ENCODE results near the gene WASF1.
"Not testable (repeated sequence)": the region's sequence is repeated elsewhere in the genome, so short reads cannot be mapped to it uniquely, and the experiment has no call there.

WASF1 gene

GRCh38 chr6:110173506-110174132 lies 5.9 kb downstream of the WASF1 start:
- no peak for DNase-seq

DNA sequence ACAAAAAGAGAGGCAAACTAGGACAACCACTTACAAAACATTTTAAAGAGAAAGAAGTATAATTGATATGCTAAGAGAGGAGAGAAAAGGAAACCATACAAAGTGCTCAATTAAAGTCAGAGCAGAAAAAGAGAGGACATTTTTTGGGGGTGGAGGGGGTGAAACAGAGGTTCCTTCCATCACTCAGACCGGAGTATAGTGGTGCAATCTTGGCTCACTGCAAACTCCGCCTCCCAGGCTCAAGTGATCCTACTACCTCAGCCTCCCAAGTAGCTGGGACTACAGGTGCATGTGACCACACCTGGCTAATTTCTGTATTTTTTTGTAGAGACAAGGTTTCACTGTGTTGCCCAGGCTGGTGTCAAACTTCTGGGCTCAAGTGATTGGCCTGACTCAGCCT lies 9.4 kb downstream of the WASF1 start:
- DNase-seq, result no peak

- DNase-seq, result no peak
Observed at GRCh38 chr6:110158479-110158878, 21.0 kb downstream of the WASF1 start.

- DNase-seq, result no peak
Observed at GRCh38 chr6:110147870-110148269, 31.6 kb downstream of the WASF1 start.

GRCh38 chr6:110140650-110141049 lies 38.8 kb downstream of the WASF1 start:
- no peak for DNase-seq

- DNase-seq, result no peak
Observed at GRCh38 chr6:110139052-110139451, 40.4 kb downstream of the WASF1 start.

- DNase-seq, result no peak
Observed at GRCh38 chr6:110137924-110138887, 41.3 kb downstream of the WASF1 start.

DNA sequence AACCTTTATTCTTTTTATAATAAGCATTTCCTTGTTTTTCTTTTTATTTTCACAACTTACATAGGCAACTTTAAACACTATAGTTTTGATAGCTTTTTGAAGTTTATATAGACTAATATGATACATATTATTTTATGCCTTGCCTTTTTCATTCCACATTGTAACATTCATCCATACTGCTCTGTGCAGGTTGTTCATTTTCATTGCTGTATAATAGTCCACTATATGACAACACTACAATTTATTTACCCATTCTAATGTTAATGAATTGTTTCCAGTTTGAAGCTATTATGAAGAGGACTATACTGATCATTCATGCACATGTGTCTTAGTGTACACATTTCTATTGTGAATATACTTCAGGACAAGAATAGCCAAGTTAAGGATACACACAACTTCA lies 49.1 kb downstream of the WASF1 start:
- DNase-seq, result no peak

DNA sequence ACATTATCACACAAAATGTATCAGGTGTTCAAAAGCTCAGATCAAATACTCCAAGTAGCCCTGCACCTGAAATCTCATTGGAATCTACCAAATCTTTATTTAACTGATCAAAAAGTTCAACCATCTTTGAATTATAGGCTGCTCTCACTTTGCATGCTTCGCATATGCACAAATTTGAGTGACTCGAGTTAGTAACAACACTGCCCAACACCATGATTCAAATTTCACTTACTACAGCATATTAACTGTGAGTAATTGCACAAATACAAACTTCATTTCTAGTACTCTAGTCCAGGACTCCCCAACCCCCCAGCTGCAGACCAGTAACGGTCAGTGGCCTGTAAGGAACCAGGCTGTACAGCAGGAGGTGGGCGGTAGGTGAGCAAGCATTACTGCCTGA lies 51.1 kb downstream of the WASF1 start:
- DNase-seq, result no peak

- no peak for DNase-seq
Observed at GRCh38 chr6:110125361-110125760, 54.1 kb downstream of the WASF1 start.

DNA sequence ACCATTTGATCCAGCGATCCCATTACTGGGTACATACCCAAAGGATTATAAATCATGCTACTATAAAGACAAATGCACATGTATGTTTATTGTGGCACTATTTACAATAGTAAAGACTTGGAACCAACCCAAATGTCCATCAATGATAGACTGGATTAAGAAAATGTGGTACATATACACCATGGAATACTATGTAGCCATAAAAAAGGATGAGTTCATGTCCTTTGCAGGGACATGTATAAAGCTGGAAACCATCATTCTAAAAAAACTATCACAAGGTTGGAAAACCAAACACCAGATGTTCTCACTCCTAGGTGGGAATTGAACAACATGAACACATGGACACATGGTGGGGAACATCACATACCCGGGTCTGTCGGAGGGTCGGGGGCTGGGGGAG lies 57.8 kb downstream of the WASF1 start:
- not testable (repeated sequence) for DNase-seq

- no peak for DNase-seq
Observed at GRCh38 chr6:110116258-110116657, 63.2 kb downstream of the WASF1 start.

DNA sequence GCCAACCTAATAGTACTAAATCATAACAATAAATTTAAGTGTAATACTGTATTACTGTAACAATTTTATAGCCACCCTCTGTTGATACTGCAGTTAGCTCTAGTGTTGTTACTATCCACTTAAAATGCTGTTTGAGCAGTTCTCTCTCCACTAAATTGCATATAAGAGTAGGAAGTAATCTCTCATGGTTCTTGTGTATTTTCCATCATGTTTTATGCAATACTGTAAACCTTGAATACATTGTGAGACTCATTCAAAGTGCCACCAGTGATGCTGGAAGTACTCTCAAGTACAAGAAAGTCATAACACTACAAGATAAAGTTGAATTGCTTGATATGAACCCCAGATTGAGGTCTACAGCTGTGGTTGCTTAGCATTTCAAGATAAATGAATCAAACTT lies 65.5 kb downstream of the WASF1 start:
- DNase-seq, result no peak

DNA sequence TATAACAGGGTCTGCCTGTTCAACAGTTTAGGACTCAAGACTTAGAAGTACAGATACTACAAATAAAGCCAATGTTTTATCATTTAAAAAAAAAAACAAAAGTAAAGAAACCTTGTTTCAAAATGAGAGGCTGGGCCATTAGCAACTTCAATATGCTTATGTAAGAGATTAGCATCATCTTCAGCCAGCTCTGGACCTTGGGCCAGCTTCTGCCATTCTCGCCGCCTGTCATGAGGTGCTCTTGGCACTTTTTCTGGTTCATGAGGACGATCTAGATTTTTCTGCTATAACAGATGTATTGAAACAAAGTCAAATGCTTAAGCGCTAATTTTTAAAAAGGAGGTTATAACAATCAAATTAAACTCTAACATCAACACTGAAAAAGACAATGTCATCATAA lies 74.2 kb downstream of the WASF1 start:
- no peak for DNase-seq

DNA sequence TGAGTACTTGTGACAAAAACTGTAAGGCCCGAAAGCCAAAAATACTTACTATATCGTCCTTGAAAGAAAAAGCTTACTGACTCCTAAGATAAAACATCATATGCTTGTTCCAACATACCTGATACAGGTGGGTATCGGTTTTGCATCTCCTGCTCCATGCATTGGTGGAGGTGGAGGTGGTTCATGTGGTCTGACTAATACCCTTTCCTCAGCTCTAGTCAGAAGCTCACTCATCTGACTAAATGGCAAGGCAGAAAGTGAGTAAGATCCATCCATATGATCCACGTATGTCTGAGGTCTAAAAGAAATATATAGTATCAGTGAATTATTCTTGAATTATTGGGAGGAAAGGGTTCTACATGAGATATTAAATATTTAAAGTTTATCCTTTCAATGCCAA lies 76.2 kb downstream of the WASF1 start:
- DNase-seq, result no peak

GRCh38 chr6:110102411-110102810 lies 77.1 kb downstream of the WASF1 start:
- no peak for DNase-seq

DNA sequence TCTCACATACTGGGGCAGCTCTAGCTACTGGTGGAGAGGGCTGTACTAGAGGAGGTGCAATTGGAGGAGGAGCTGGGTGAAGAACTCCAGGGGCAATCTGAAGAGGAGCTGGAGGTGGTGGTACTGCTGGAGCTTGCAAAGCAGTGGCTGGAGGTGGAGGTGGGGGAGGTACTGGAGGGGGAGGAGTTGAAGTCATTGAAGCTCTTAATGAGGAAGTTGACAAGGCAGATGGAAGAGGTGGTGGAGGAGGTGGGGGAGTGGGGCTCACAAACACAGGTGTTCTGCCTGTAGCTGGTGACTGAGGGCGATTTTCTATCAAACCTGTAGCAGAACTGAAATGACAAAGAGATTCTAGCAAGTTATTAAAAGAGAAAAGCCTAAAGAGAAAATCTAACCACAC lies 77.6 kb downstream of the WASF1 start:
- DNase-seq, result no peak

DNA sequence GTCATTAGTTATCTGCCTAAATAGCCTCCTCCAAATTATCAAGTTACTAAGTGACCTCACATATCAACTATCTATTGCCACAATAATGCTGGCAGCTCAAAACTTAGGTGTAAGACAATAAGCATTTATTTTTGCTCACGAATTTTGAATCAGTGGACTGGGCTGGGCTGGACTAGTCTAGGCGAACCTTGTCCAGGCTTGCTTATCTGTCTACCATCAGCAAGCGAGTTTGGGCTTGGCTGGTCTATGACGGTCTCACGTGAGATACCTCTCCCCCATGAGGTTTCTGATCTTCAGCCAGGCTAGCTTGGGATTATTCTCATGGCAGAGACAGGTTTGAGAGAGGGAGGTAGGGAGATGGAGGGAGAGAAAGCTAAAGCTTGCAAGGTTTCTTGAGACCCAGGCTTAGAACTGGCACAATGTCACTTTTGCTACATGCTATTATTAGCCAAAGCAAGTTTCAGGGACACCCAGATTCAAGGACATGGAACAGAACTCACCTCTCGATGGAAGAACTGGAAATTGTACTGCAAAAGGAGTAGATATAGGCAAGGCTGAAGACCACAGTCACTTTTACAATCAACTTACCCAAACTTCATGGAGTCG lies 80.9 kb downstream of the WASF1 start:
- no peak for DNase-seq

DNA sequence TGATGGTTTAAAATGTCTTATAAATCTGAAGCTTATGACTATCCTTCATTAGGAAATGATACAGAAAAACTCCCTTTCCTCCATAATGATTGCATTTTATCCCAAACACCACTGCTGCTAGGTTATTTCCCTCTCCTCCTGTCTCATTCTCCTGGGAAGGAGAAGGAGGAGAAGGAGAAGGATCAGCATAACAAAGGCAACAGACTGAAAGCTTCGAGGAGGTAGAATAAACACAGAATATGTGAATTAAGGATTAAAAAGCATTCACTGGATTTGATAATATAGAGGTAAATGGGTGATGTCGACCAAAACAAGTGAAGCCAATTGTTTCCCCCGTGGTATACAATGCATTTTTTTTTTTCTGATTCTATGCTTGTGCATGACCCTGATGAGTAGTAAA lies 82.0 kb downstream of the WASF1 start:
- no peak for DNase-seq

- DNase-seq, result no peak
Observed at GRCh38 chr6:110095935-110096334, 83.5 kb downstream of the WASF1 start.

DNA sequence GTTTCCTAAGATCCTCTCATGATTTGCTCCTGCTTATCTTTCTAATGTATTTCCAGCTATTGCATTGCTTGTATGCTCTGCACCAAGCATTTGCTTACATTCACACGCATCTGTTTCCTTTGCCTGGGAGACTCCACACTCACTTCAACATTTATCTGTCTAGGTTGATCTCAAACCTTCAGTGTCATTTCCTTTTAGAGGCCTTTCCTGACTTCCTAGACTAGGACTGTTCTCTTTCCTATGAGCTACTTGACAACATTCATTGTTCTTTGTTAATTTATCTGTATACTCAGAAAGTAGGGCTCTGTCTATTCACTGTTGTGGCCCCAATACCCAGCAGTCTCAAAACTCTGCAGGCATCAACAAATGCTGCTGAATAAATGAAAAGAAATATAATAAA lies 84.4 kb downstream of the WASF1 start:
- no peak for DNase-seq

- DNase-seq, result no peak
Observed at GRCh38 chr6:110093981-110094380, 85.5 kb downstream of the WASF1 start.

DNA sequence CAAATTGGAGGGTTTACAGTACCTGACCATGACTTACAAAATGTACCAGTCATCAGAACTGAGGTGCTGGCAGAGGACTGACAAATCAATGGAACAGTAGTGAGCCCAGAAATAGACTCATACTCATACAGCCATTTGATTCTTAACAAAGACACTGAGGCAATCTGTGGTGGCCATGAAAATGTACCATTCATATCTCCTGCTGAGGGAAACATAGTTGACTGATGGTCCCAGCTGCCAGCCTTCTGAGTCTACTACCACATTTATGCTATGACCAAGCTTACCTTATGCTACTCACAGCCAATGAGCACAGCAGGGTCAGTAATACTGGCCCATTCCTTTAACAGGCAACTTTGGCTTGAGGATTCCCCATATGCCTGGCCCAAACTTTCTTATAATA lies 88.6 kb downstream of the WASF1 start:
- DNase-seq, result no peak

- no peak for DNase-seq
Observed at GRCh38 chr6:110089323-110089722, 90.1 kb downstream of the WASF1 start.

All from stimulated activated CD4-positive, alpha-beta T cell treated with anti-CD3 and anti-CD28 coated beads, Interleukin-2, amount 100 ng/mL, for 24 hours (primary cell).